H1 (cell line): ENCODE results near the gene LRRC55. TPM values are rescaled to one million over a fixed set of nuclear protein-coding genes. Genes with fewer than 3 reads are reported as not detected.

Source experiments
- CEBPB ChIP-seq: IDR thresholded peaks from 2 replicates; pipeline ENCODE4 v1.6.1; 2012; ENCODE audit warnings: low read depth, low read length
- E2F6 ChIP-seq: IDR thresholded peaks from 2 replicates; pipeline ENCODE4 v1.6.1; 2012; ENCODE audit warnings: inconsistent platforms
- EGR1 ChIP-seq: IDR thresholded peaks from 2 replicates; pipeline ENCODE4 v1.6.1; 2011; ENCODE audit warnings: low read depth, low read length, borderline replicate concordance
- NANOG ChIP-seq: IDR thresholded peaks from 2 replicates; pipeline ENCODE4 v1.6.1; 2011; ENCODE audit warnings: low read length, low read depth, mild to moderate bottlenecking, inconsistent platforms; ENCODE audit not compliant: insufficient read depth, poor library complexity, severe bottlenecking
- TAF1 ChIP-seq: IDR thresholded peaks from 2 replicates; pipeline ENCODE4 v1.6.1; 2011; ENCODE audit warnings: mild to moderate bottlenecking, low read depth, low read length
- polyA plus RNA-seq, 7 experiments: library from polyadenylated mRNA; depleted of rRNA in 3 of 7; stranded (reverse) in 5 of 7; unstranded in 2 of 7; fragments of >200 nt in 5 of 7; fragments of 200-250 nt in 2 of 7; gene quantifications; 1 replicate in 5 of 7; 2 replicates in 1 of 7; 4 replicates in 1 of 7; pipeline versions ENCODE4 v1.2.1 to v1.2.3, GENCODE V29; 2011 to 2013; ENCODE audit warnings: missing spikeins in 2 of 7, mixed read lengths in 2 of 7
- total RNA-seq: library from RNA; stranded (reverse); fragmentation: NEBNext Ultra II Directional; extraction: Animal tissue kit (Norgen Biotek cat#: 25700); gene quantifications from 2 replicates; pipeline ENCODE4 v1.2.1, GENCODE V29; 2021

LRRC55 gene
- total and polyA plus RNA-seq, 2 of the 8 experiments (the other 6 are each of a cell fraction or from before 2014, with no cell fraction given): 0.62 to 1.1 TPM

- no peak for TF ChIP-seq CEBPB
- no peak for TF ChIP-seq E2F6
- no peak for TF ChIP-seq EGR1
- no peak for TF ChIP-seq NANOG
- TF ChIP-seq TAF1: no peak
These were observed 38.3 kb upstream of the LRRC55 start (continued) for GRCh38 chr11:57143459-57143858.
